Activated CD8-positive, alpha-beta memory T cell treated with anti-CD3 and anti-CD28 coated beads, Interleukin-2, amount 50 U/mL, for 4 hours (primary cell): ENCODE data around the gene CPA4.
"Not testable (repeated sequence)": the region's sequence is repeated elsewhere in the genome, so short reads cannot be mapped to it uniquely, and the experiment has no call there.

ENCODE experiments used
- DNase-seq: peaks from one replicate; pipeline ENCODE4 v3.0.0-alpha.2; 2020

CPA4 gene, protein sequence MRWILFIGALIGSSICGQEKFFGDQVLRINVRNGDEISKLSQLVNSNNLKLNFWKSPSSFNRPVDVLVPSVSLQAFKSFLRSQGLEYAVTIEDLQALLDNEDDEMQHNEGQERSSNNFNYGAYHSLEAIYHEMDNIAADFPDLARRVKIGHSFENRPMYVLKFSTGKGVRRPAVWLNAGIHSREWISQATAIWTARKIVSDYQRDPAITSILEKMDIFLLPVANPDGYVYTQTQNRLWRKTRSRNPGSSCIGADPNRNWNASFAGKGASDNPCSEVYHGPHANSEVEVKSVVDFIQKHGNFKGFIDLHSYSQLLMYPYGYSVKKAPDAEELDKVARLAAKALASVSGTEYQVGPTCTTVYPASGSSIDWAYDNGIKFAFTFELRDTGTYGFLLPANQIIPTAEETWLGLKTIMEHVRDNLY

DNA sequence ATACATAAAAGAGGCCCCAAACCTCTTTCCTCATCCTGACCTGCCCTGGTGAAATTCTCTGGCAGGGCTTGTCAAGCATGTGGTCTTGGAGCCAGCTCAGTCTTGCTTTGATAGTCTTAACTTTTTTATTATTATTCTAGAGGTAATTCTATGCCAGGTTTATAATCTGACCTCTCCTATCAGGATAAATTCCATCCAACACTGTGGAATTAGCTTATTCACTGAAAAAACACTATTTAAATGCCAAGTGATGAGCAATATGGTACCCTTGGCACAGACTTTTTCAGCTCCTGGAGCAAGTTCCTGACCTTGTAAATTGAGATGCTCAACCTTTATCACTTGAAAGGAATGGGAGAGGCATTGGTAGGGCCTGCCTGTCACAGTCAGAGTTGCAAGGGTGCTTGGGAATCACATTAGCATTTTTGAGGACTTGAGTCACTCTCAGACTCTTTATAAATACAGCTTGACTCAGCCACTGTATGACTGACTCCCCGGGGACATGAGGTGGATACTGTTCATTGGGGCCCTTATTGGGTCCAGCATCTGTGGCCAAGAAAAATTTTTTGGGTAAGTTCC, at the start of gene CPA4:
Gene CPA4, plus strand, starts transcription at position 480 of the 576 bp plus-strand sequence. Its CDS starts 20 bp downstream, at position 500.
- DNase-seq: no peak

DNA sequence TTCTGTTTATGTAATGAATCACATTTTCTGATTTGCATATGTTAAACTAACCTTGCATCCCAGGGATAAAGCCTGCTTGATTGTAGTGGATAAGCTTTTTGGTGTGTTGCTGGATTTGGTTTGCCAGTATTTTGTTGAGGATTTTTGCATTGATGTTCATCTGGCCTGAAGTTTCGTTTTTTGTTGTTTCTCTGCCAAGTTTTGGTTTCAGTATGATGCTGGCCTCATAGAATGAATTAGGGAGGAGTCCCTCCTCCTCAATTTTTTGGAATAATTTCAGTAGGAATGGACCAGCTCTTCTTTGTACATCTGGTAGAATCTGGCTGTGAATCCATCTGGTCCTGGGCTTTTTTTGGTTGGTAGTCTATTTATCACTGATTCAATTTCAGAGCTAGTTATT, 49.5 kb upstream of the CPA4 start:
- DNase-seq: not testable (repeated sequence)

DNA sequence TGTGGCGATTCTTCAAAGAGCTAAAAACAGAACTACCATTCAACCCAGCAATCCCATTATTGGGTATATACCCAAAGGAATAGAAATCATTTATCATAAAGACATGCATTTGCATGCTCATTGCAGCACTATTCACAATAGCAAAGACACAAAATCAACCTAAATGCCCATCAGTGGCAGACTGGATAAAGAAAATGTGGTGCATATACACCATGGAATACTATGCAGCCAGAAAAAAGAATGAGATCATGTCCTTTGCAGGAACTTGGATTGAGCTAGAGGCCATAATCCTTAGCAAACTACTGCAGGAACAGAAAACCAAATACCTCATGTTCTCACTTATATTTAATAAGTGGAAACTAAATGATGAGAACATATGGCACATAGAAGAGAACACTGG, 46.5 kb upstream of the CPA4 start:
- DNase-seq: not testable (repeated sequence)

DNA sequence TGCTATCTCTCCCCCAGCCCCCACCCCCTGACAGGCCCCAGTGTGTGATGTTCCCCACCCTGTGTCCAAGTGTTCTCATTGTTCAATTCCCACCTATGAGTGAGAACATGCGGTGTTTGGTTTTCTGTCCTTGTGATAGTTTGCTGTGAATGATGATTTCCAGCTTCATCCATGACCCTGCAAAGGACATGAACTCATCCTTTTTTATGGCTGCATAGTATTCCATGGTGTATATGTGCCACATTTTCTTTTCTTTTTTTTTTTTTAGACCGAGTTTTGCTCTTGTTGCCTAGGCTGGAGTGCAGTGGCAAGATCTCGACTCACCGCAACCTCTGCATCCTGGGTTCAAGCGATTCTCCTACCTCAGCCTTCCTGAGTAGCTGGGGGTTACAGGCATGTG, 44.1 kb upstream of the CPA4 start:
- DNase-seq: not testable (repeated sequence)

DNA sequence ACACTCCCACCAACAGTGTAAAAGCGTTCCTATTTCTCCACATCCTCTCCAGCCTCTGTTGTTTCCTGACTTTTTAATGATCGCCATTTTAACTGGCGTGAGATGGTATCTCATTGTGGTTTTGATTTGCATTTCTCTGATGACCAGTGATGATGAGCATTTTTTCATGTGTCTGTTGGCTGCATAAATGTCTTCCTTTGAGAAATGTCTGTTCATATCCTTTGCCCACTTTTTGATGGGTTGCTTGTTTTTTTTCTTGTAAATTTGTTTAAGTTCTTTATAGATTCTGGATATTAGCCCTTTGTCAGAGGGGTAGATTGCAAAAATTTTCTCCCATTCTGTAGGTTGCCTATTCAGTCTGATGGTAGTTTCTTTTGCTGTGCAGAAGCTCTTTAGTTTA, 43.3 kb upstream of the CPA4 start:
- not testable (repeated sequence) for DNase-seq

DNA sequence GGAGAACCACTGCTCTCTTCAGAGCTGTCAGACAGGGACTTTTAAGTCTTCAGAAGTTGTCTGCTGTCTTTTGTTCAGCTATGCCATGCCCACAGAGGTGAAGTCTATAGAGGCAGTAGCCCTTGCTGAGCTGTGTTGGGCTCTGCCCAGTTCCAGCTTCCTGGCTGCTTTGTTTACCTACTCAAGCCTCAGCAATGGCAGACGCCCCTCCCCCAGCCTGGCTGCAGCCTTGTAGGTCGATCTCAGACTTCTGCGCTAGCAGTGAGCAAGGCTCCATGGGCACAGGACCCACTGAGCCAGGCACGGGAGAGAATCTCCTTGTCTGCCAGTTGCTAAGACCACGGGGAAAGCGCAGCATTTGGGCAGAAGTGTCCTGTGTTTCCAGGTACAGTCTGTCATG, 38.4 kb upstream of the CPA4 start:
- no peak for DNase-seq

DNA sequence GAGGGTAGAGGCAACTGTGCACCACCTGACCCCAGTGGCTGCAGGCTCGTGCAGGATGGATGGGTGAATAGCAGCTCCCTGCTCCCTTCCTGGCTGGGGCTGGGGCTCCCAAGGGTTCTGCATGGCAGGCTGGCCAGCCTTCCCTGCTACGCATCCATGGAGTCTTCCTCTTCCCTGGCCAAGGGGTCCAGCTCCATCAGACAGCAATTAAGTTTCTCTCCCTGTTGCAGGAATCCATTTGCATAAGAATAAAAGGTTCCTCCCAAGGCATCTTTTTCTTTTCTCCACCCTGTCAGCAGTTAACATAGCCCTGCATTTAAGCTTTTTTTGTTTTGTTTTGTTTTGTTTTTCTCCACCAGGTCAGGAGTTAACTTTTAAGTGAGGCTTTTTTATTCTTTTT, 36.3 kb upstream of the CPA4 start:
- no peak for DNase-seq

DNA sequence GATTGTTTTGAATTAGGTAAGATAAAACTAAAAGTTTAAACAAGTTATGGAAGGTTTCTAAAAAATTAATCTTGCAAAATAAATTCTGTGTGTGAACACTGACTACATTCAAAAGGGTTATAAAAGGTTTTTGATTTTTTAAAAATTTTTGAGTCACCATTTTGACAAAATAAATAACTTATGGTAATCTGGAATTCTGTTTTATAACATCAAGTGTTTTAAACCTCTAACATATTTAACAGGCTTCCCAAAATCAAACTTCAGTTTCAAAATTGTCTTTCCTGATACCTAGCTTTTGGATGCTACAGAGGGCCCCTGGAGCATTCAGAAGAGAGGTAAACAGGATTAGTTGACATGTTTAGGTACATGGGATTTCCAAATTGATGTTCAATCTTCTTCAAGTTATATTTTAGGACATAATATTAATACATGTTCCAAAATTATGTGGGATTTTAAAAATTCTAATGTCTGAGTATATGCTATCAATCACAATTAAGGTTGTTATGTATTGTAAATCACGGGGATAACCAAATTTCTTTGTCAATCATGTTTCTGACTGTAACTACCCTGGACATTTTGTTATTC, 34.4 kb upstream of the CPA4 start:
- no peak for DNase-seq

DNA sequence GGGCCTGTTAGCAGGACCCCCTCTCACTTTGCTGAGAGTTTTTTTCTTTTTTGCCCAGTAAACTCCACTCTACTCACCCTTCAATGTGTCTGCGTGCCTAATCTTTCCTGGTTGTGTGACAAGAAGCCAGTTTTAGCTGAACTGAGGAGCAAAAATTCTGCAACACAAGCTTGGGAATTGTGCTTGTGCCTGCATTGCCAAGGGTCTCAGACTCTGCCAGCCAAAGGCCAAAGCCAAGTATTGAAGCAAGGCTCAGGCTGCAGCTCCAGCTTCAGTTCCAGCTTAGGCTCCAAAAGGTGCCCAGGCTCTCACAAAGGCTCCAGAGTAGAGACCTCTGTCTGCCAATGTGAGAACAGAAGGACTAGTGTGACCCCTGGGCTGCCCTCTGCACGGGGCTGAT, 30.5 kb upstream of the CPA4 start:
- no peak for DNase-seq

DNA sequence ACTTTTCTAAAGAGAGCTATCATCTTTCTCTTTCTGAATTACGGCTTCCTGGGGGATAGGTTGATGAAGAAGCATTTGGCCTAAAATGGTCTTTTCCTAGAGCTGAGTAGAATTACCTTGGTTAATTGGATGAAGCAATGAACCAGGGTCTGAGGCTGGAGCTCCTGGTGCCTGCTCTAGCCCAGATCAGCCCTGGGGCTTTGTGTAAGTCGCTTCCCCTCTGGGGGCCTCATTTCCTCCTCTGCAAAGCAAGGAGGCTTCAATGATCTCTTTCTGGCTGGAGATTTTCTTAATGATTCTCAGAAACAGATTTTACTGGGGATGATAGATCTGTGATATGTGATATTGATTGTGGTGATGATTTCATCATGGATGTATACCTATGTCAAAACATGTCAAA, 29.8 kb upstream of the CPA4 start:
- no peak for DNase-seq

DNA sequence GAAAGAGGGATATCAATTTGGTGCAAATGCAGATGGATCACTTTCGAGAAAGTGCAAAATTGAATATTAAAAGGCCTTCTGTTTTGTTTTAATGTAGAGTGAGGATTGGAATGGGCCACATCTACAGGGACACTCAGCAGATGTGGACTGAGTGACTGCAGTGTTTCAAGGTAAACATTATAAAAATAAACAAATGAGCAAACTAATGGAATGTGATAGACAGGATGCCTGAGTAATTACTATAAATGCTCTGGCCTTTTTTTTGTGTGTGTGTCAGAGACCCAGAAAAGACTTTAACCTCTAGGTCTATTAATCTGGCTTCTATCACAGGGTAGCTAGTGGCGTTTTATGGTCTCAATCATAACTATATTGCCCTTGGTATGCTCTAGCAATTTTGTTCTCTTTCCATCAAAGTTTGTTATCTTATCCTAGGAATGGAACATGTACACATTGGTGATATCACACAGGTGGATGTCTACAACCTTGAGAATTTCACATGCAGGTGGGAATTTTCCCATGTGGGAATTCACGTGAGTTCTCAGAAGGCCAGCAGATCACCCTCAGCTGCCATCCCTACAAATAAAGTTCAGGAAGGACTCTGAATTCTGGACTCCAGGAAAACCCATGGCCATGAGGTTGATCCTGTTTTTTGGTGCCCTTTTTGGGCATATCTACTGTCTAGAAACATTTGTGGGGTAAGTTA, 26.6 kb upstream of the CPA4 start, which contains the start of gene CPA2:
Gene CPA2, plus strand, starts transcription at position 606 of the 703 bp plus-strand sequence. Its CDS starts 19 bp downstream, at position 625.
- DNase-seq: no peak

DNA sequence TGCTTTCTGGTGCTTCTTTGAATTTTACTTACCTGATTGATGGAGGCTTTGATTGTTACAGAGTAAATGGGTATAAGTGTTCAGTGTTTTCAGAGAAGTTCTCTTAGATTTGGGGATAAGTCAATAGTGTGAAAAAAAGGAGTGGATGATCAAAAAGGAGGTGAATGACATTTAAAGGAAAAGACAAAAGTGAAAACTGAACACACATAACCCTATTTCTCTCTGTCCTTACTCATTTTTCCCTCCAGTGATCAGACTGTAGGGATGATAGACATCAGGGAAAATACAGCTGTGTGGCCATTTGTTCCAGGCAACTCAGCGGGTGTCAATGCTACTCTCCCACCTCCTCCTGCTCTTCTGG, 26.0 kb upstream of the CPA4 start:
- no peak for DNase-seq

DNA sequence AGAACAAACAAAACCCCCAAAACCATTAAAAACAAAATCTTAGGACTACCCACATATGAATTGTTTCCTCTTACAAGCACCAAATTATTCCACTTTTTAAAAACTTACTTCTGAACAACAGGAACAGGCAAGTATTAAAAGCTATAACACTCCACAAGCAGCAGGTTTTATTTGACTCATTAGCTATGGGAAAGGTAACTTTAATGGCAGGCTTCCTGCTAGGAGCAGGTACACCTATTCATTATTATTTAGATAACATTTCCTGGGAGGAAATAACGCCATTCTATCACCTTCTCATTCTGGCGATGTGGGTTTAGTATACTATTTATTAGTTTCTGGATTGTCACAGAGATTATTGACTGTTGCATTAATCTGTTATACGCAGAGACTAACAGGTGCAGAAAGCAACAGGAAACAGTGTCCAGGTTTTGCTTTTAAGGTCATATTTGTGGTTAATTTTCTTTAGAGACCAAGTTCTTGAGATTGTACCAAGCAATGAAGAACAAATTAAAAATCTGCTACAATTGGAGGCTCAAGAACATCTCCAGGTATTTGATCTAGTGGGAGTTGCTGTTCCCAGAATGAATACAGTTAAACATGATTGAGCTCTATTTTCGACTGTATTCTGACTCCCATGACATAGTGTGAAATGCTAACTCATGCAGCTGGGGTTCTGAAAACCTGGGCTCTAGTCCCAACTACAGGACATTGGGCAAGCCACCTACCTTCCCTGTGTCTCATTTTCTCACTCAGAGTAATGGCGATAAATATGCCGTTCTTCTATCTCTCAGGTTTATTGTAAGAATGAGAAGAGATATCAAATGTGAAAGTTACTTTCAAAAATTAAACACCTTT, 24.3 kb upstream of the CPA4 start:
- DNase-seq: no peak

DNA sequence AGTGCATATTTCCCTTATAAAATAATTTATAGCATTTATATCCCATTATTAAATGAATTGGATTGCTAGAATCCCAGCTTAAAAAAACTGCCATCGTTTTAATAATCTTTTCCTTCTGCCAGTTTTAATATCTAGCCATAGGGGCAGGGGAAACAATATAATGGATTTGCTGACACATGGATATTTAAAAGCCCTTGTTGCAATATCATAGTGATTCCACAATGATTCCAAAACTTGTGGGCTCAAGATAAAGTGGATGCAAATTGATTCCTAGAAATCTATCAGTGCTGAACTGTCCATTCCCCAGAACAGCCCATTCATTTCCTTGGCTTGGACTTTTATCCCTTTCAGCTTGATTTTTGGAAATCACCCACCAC, 23.7 kb upstream of the CPA4 start:
- no peak for DNase-seq

DNA sequence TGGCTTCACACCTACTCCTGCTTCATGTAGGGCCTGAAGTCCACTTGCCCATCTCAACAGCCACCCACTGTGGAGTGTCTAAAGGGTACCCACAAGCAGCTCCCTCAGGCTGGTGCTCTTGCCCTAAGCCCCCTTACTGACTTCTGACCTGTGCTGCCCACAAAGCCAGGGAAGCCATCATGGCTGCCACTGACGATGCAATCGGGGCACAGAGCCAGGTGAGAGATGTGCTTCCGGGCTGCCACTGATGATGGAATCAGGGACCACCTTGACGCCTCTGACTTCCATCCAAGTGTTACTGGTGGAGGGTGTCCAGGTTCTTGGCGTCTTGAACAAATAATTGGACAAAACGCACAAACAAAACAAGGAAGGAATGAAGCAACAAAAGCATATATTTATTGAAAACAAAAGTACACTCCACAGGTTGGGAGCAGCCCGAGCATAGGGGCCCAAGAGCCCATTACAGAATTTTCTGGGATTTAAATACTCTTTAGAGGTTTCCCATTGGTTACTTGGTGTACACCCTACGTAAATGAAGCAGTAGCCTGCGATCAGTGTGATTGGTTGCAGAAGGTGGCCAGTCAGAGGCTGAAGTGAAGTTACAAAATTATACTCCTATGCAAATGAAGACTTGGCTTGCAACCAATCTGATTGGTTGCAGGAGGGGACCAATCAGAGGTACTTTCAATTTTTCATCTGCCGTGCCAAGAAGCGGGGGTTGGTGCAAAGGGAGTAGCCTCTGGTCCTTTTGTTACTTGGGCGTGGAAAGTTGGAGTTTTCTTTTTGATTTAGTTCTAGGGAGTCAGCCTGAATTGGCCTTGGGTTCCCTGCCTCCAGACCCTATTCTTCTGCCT, 21.8 kb upstream of the CPA4 start:
- no peak for DNase-seq

DNA sequence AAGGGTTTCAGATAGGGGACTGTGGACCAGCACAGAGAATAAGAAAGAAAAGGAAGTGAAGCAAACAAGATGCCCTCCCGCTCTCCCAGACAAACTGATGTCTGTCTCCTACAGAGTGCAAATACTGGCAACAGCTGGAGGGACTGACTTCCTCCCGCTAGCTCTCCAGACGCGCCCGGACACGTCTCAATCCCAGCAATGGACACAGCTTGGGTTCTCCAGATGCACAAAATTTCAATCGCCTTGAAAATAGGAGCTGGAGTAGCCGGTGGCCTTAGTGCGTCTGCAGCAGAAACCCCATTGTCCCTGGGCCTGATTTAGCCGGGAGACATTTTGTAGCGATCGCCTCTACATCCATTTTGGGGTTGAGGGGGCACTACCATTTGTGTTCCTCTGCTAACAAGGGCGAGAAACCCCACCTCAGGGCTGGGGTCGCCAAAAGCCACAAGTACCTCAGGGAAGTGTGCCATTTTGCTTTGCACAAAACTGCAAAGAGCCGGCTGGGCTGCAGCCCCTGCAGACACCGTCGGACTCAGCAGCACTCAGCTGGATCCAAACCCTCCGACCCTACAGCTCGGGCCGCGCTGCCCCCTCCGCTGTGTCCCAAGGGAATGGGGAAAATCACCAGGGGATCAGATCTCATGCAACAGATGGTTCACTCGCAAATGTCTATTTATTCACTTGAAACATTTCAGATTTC, 20.4 kb upstream of the CPA4 start:
- DNase-seq: no peak

DNA sequence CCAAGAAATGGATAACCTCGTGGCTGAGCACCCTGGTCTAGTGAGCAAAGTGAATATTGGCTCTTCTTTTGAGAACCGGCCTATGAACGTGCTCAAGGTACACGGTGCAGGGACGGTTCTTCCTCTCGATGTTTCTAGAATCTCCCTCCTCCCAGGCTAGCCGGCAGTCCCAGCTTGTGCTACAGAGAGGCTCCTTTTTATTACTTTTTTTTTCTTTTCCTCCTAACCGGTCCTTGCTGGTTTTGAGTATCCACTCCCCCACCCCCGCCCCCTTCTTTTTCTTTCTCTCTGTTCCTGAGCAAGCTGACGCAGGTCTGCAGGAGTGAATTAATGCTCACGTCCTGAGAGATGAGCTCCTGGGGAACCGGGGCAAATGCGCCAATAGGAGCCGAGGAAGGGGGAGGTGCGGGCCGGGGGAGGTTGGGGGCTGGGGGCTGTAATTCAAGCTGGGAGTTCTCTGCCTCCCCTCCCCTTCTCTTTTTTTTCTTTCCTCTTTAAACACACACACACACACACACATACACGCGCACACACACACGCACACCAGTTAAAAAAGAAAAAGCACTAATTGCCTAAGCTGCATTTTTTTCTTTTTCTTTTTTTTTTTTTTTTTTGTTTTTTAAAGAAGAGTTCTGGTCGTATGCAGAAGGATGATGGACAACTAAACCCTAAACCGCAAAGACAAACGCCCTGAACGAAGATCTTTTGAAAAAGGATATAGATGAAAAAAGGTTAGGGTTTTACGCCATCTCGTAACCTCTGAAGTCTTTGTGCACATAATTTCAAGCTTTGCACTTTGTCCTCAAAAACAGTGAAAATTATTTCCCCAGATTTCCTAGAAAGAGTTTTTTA, 19.7 kb upstream of the CPA4 start:
- DNase-seq: no peak

DNA sequence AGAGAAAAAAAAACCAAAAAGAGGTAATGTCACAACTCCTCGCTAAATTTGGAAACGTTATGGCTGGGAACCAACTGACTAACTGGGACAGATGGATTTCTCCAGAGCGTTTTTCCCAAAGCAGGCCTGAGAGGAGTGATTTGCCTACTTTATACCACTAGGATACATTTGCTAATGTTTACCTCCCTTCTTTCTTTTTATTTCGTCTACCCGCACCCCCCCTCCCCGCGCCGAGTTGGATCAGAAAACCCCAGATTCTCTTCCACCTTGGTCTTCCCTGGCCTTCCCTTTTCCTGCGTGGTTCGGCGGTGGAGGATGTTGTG, 19.1 kb upstream of the CPA4 start:
- DNase-seq: no peak

DNA sequence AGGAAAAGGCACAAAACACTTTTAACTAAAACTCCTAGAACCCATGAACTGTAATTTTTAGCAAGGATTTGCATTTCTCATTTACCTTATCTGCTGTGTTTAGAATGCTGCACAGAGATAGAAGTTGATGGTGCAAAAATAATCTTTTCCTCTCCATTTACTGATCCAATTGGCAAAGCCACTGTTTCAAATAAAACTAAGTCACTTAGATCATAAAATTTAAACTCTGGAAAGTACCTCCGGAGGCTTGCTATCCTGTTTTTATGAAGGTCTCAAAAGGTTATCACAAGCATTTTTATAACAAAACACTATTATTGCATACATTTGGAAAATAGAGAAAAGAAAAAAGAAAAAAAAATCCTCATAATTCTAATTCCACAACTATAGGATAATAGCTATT, 18.7 kb upstream of the CPA4 start:
- DNase-seq: no peak

DNA sequence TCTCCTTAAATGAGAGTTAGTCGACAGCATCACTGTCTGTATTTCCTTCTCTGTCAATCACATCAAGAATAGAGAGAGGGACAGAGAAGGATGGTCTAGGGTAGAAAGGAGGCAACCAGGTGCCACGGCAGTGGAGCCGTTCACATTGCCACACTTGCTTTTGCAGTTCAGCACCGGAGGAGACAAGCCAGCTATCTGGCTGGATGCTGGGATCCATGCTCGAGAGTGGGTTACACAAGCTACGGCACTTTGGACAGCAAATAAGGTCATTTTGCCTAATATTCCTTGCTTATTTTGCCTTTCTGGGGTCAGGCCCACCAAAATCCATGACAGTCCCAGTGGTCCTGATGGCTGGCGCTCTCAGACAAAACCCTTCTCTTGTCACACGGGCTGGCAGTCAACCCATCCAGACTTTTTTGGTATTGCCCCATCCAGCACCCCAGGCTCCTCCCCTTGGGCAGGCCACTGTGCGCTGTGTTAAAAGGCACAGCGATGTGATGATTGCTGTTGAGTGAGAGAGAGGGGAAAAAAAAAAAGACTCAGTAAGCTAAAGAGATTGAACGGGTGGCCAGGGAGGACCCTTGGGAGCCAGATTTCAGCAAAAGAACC, 17.9 kb upstream of the CPA4 start:
- no peak for DNase-seq
